HG03045 (cell line): ENCODE measurements around the gene GSTA5.
"Not testable (repeated sequence)": the region's sequence is repeated elsewhere in the genome, so short reads cannot be mapped to it uniquely, and the experiment has no call there.

Experiments used
- ATAC-seq: cut with Tn5 transposase; IDR thresholded peaks from one replicate; pipeline ENCODE4 v1.9.1; 2021; ENCODE audit warnings: mild to moderate bottlenecking, moderate library complexity; ENCODE audit not compliant: unreplicated experiment

The GSTA5 gene

DNA sequence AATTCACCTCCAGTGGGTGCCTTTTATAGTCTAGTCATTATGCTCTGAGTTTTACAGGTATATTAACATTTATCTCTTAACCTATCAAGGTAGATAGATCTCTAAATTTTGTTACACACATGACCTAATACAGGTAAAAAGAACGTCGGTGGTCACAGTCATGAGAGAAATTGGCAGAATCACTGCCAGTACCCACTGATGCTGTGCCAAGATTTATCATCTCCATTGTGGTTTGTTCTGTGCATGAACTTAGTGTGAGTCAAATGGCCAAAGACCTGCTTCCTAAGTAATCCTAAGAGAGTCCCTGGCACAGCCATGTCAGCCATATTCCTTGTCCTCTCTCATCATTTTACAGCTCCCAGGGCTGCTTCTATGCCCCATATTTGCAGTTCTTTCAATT lies 46.2 kb downstream of the GSTA5 start:
- not testable (repeated sequence) for ATAC-seq

DNA sequence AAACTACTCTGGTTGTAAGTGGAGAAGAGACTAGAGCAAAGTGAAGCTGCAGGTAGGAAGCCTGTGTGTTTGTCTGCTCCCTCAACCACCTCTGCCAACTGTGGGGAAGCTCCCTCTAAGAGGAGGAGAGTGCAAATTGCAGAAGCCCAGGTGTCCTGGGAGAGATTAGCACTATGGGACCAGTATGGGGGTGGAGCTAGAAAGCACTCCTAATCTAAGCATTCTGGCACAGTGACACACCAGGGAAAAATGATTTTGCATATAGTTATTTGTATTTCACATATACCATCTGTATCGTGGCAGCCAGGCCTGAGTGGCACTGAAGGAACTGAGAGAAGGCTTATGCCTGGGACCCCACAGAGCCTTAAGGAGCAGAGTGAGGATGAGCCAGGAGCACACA lies 49.8 kb downstream of the GSTA5 start:
- ATAC-seq, result no peak

DNA sequence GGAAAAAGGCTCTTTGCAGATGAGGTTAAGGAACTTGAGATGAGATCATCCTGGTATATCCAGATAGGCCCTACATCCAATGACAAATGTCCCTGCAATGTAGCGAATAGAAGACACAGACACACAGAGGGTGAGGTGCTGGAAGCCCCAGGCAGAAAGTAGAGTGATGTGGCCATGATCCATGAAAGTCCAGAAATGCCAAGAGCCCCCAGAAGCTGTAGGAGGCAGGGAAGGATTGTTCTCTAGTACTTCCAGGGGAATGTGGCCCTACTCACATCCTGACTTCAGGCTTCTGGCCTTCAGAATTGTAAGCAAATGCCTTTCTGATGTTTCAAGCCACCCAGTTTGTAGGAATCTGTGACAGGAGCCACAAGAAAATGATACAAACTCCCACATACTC lies 51.0 kb downstream of the GSTA5 start:
- ATAC-seq, result not testable (repeated sequence)

DNA sequence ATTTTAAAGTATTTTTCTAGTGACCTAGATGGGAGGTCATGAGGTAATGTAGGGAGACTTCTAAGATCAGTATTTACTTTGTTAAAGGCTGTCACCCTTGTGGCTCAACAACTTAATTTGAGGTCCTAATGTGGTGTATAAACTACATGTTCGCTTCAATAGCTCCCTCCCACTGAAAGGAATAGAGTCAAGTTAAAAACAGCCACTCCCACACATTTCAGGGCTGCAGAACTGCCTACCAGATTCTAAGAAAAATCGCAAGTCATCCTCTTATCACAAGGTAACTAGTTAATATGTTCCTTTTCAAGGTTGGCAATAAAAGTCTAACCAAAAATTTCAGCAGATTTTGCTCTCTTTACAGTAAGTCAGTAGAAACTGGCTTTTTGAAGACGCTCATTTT lies 52.1 kb downstream of the GSTA5 start:
- ATAC-seq, result no peak

DNA sequence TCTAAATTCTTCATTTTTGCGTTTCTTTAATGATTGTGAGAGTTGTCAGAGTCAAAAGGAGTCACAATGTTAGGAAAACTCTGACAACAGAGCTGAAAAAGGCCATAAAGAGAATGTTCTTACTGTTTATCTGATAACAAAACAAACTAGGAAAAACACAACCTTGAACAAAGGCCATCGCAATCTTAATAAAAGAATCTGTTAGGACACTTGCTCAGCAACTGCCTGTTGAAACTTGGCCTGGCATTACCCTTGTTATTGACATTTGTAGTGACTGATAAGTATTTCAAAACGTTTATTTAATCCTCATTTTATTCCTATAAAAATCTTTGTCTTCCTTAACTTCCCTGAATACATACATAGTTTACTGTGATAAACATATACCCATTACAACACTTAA lies 52.7 kb downstream of the GSTA5 start:
- ATAC-seq, result no peak

DNA sequence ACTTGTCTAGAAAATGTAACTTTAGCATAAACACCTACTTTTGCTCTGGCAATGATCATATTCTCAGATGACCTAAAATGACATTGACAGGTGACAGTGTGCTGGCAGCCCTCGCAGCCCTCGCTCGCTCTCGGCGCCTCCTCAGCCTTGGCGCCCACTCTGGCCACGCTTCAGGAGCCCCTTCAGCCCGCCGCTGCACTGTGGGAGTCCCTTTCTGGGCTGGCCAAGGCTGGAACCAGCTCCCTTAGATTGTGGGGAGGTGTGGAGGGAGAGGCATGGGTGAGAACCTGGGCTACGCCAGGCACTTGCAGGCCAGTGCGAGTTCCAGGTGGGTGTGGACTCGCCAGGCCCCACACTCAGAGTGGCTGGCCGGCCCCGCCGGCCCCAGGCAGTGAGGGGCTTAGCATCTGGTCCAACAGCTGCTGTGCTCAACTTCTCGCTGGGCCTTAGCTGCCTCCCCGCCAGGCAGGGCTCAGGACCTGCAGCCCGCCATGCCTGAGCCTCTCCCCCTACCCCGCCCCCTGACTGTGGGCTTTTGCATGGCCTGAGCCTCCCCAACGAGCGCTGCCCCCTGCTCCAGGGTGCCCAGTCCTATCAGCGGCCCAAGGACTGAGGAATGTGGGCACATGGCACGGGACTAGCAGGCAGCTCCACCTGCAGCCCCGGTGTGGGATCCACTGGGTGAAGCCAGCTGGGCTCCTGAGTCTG lies 54.2 kb downstream of the GSTA5 start:
- ATAC-seq, result no peak

DNA sequence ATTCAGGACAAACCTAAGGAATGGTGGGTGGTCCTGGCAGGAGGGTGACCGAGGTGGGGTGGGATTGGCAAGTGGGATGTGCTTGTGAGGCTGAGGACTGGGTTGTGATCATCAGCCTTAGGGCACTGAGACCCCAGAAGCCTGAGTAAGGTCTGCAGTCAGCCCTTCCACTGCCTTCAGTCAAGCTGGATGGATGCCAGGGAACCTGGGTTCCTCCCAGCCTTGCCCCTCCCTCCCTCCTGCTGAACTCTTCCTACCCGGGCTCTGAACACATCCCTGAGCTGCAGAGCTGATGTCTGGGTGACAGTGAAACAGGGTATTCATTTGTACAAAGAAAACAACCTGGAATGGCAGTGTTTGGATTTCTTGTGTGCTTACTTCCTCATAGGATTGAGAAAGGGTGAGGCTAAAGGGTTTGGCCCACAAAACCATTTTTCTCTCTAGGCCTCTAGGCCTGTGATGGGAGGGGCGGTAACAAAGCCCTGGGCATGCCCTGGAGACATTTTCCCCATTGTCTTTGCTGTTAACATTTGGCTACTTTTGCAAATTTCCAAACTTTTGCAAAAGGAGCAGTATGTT lies 57.8 kb downstream of the GSTA5 start:
- ATAC-seq, result not testable (repeated sequence)

DNA sequence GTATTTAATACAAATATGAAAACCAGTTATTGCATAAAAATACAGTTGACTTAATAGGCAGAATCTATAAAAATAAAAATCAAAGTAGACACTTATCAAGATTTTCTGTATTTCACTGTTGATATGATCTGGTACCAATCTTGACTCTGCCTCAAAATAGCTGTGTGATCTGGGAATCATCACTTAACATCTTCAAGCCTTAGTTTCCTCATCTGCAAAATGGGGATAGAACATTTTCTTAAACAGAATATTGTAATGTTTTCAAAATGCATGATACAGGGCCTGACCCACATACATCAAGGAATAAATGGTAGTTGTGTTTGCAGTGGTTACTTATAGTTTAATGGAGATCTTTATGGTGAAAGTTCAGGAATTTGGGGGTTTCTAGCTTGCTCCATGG lies 58.4 kb downstream of the GSTA5 start:
- not testable (repeated sequence) for ATAC-seq
